BLaER1 (cell line): ENCODE results near the gene SCAF8.
"Not testable (repeated sequence)": the region's sequence is repeated elsewhere in the genome, so short reads cannot be mapped to it uniquely, and the experiment has no call there.

Source experiments
- H3K27ac ChIP-seq: shearing (Covaris generic); formaldehyde crosslinking; 2 replicates; pipeline ENCODE4 v1.8.1; 2022
- H3K27me3 ChIP-seq: shearing (Covaris generic); formaldehyde crosslinking; 2 replicates; pipeline ENCODE4 v1.8.1; 2022
- H3K36me3 ChIP-seq: shearing (Covaris generic); formaldehyde crosslinking; 2 replicates; pipeline ENCODE4 v1.8.1; 2022
- H3K4me1 ChIP-seq: shearing (Covaris generic); formaldehyde crosslinking; 2 replicates; pipeline ENCODE4 v1.8.1; 2022
- H3K4me2 ChIP-seq: shearing (Covaris generic); formaldehyde crosslinking; 2 replicates; pipeline ENCODE4 v1.8.1; 2022
- H3K4me3 ChIP-seq: shearing (Covaris generic); formaldehyde crosslinking; 2 replicates; pipeline ENCODE4 v1.8.1; 2022
- H3K9ac ChIP-seq: shearing (Covaris generic); formaldehyde crosslinking; 2 replicates; pipeline ENCODE4 v1.8.1; 2022
- H3K9me3 ChIP-seq: shearing (Covaris generic); formaldehyde crosslinking; 2 replicates; pipeline ENCODE4 v1.8.1; 2022
- H4K20me1 ChIP-seq: shearing (Covaris generic); formaldehyde crosslinking; 2 replicates; pipeline ENCODE4 v1.8.1; 2022
- Cebpa-rat ChIP-seq: shearing (Covaris generic); IDR thresholded peaks from 2 replicates; pipeline ENCODE4 v1.8.1; 2022

Gene SCAF8

GRCh38 chr6:154709621-154710020, 23.6 kb upstream of the SCAF8 start:
- Histone ChIP-seq H3K27ac (no peak overlapping the region), H3K36me3 (no peaks in the 10 kb centered on the region), H3K27me3 (no peaks in the 10 kb centered on the region), H3K4me3 (no peak overlapping the region), H3K4me1 (no peaks in the 10 kb centered on the region), H3K9me3 (no peaks in the 10 kb centered on the region), H3K4me2 (no peak overlapping the region), H3K9ac (no peak overlapping the region), H4K20me1 (no peaks in the 10 kb centered on the region)
- TF ChIP-seq Cebpa-rat, result no peak

- H3K27me3 ChIP-seq, result no peaks in the 10 kb centered on the region
- no peaks in the 10 kb centered on the region for H4K20me1 ChIP-seq
- H3K4me3 ChIP-seq, result no peak overlapping the region
- no peak overlapping the region for H3K27ac ChIP-seq
- no peaks in the 10 kb centered on the region for H3K9me3 ChIP-seq
- no peak for TF ChIP-seq Cebpa-rat
- H3K9ac ChIP-seq, result no peak overlapping the region
- no peaks in the 10 kb centered on the region for H3K36me3 ChIP-seq
- H3K4me2 ChIP-seq, result no peak overlapping the region
- no peaks in the 10 kb centered on the region for H3K4me1 ChIP-seq
These were observed 22.5 kb upstream of the SCAF8 start for GRCh38 chr6:154710689-154711088.

GRCh38 chr6:154715446-154715845, 17.8 kb upstream of the SCAF8 start:
- Histone ChIP-seq H3K4me1 (no peaks in the 10 kb centered on the region), H3K36me3 (no peaks in the 10 kb centered on the region), H3K4me3 (no peak overlapping the region), H3K9ac (no peak overlapping the region), H3K9me3 (peaks cover 21% of the 10 kb centered on the region), H3K27me3 (no peaks in the 10 kb centered on the region), H3K27ac (no peak overlapping the region), H3K4me2 (no peak overlapping the region), H4K20me1 (no peaks in the 10 kb centered on the region)
- no peak for TF ChIP-seq Cebpa-rat

- not testable (repeated sequence) for H3K4me1 ChIP-seq, H3K4me3 ChIP-seq, H3K27ac ChIP-seq, H4K20me1 ChIP-seq, H3K9ac ChIP-seq, H3K4me2 ChIP-seq, H3K27me3 ChIP-seq, H3K36me3 ChIP-seq
- H3K9me3 ChIP-seq, result peaks cover 31% of the 10 kb centered on the region
These were observed 16.9 kb upstream of the SCAF8 start for GRCh38 chr6:154716350-154716749.

- Histone ChIP-seq H3K4me1 (no peaks in the 10 kb centered on the region), H3K27ac (no peak overlapping the region), H3K9ac (no peak overlapping the region), H3K27me3 (no peaks in the 10 kb centered on the region), H3K4me2 (no peak overlapping the region), H4K20me1 (no peaks in the 10 kb centered on the region), H3K9me3 (peaks cover 40% of the 10 kb centered on the region), H3K36me3 (no peaks in the 10 kb centered on the region), H3K4me3 (no peak overlapping the region)
- no peak for TF ChIP-seq Cebpa-rat
These were observed 13.8 kb upstream of the SCAF8 start for GRCh38 chr6:154719433-154719832.

GRCh38 chr6:154719854-154720253, 13.4 kb upstream of the SCAF8 start:
- Histone ChIP-seq H3K4me1 (no peaks in the 10 kb centered on the region), H3K27ac (no peak overlapping the region), H3K9ac (no peak overlapping the region), H3K36me3 (no peaks in the 10 kb centered on the region), H4K20me1 (no peaks in the 10 kb centered on the region), H3K4me2 (no peak overlapping the region), H3K27me3 (no peaks in the 10 kb centered on the region), H3K9me3 (peaks cover 40% of the 10 kb centered on the region), H3K4me3 (no peak overlapping the region)
- no peak for TF ChIP-seq Cebpa-rat

- H3K9me3 ChIP-seq, result peaks cover 40% of the 10 kb centered on the region
- H3K4me2 ChIP-seq, result no peak overlapping the region
- no peaks in the 10 kb centered on the region for H4K20me1 ChIP-seq
- no peak overlapping the region for H3K4me3 ChIP-seq
- no peak for TF ChIP-seq Cebpa-rat
- H3K36me3 ChIP-seq, result no peaks in the 10 kb centered on the region
- no peak overlapping the region for H3K9ac ChIP-seq
- H3K4me1 ChIP-seq, result no peaks in the 10 kb centered on the region
- H3K27ac ChIP-seq, result no peak overlapping the region
- no peaks in the 10 kb centered on the region for H3K27me3 ChIP-seq
These were observed 11.8 kb upstream of the SCAF8 start for GRCh38 chr6:154721460-154721859.

GRCh38 chr6:154726887-154727286, 6.3 kb upstream of the SCAF8 start:
- H3K36me3 ChIP-seq, result no peaks in the 10 kb centered on the region
- H3K9ac ChIP-seq, result no peak overlapping the region
- H3K4me3 ChIP-seq, result no peak overlapping the region
- H3K27me3 ChIP-seq, result no peaks in the 10 kb centered on the region
- H4K20me1 ChIP-seq, result no peaks in the 10 kb centered on the region
- no peak overlapping the region for H3K27ac ChIP-seq
- no peak overlapping the region for H3K4me2 ChIP-seq
- H3K9me3 ChIP-seq, result peaks cover 4% of the 10 kb centered on the region
- TF ChIP-seq Cebpa-rat, result no peak
- peaks cover 2% of the 10 kb centered on the region; the same call in 1 of the 2 replicates for H3K4me1 ChIP-seq

- Histone ChIP-seq H4K20me1 (peaks cover 27% of the 10 kb centered on the region), H3K27me3 (no peaks in the 10 kb centered on the region), H3K27ac (no peak overlapping the region), H3K4me1 (peaks cover 32% of the 10 kb centered on the region), H3K4me2 (peak overlapping the region; percentile 83), H3K9ac (no peak overlapping the region), H3K36me3 (peaks cover 10% of the 10 kb centered on the region; the same call in 1 of the 2 replicates), H3K4me3 (no peak overlapping the region), H3K9me3 (no peaks in the 10 kb centered on the region)
- no peak for TF ChIP-seq Cebpa-rat
These were observed 1.7 kb upstream of the SCAF8 start for GRCh38 chr6:154731296-154732218.

- Histone ChIP-seq H3K27me3 (no peaks in the 10 kb centered on the region), H3K4me3 (peak overlapping the region; percentile 91), H3K9ac (peak overlapping the region; percentile 98), H3K9me3 (no peaks in the 10 kb centered on the region), H4K20me1 (peaks cover 38% of the 10 kb centered on the region), H3K27ac (peak overlapping the region; percentile 99), H3K4me1 (peaks cover 42% of the 10 kb centered on the region), H3K4me2 (peak overlapping the region; percentile 83), H3K36me3 (peaks cover 18% of the 10 kb centered on the region)
- TF ChIP-seq Cebpa-rat, result no peak
These were observed 556 bp upstream of the SCAF8 start for GRCh38 chr6:154732538-154733182.
